UCSD-AML1 (cell line): Measurements from ENCODE around the gene SYNC.
"Not testable (repeated sequence)": the region's sequence is repeated elsewhere in the genome, so short reads cannot be mapped to it uniquely, and the experiment has no call there.

Experiments used
- DNase-seq: peaks from one replicate; lab custom pipeline; 2025; ENCODE audit not compliant: unreplicated experiment; lab: John Stamatoyannopoulos, UW

Gene SYNC

DNA sequence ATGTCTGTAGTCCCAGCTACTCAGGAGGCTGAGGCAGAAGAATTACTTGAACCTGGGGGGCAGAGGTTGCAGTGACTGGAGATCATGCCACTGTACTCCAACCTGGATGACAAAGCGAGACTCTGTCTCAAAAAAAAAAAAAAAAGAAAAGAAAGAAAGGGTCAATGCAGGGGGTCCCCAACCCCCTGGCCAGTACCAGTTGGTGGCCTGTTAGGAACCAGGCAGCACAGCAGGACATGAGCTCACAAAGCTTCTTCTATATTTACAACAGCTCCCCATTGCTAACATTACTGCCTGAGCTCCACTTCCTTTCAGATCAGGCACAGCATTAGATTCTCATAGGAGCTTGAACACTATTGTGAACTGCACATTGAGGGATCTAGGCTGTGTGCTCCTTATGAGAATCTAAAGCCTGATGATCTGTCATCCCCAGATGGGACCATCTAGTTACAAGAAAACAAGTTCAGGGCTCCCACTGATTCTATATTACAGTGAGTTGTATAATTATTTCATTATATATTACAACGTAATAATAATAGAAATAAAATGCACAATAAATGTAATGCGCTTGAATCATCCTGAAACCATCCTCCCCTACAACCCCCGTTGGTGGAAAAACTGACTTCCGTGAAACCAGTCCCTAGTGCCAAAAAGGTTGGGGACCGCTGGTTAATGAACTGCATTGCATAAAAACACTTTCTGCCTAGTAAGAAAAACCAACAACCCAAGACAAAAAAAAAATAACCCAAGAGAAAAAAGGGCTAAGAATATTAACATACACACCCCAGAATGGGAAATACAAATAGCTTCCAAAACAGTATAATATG is 55.0 kb downstream of the SYNC start:
- no peak for DNase-seq

DNA sequence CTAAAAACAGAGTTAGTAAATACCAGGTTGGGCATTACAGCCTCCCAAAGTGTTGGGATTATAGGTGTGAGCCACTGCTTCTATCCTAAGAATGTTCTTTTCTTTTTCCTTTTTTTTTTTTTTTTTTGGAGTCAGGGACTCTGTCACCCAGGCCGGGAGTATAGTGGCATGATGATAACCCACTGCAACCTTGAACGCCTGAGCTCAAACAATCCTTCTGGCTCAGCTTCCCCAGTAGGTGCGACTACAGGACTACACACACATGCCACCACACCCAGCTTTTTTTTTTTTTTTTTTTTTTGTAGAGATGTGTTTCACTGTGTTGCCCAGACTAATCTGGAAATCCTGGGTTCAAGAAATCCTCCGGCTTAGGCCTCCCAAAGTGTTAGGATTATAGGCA is 58.1 kb downstream of the SYNC start:
- DNase-seq = no peak

GRCh38 chr1:32642292-32642827 is 60.2 kb downstream of the SYNC start:
- not testable (repeated sequence) for DNase-seq

DNA sequence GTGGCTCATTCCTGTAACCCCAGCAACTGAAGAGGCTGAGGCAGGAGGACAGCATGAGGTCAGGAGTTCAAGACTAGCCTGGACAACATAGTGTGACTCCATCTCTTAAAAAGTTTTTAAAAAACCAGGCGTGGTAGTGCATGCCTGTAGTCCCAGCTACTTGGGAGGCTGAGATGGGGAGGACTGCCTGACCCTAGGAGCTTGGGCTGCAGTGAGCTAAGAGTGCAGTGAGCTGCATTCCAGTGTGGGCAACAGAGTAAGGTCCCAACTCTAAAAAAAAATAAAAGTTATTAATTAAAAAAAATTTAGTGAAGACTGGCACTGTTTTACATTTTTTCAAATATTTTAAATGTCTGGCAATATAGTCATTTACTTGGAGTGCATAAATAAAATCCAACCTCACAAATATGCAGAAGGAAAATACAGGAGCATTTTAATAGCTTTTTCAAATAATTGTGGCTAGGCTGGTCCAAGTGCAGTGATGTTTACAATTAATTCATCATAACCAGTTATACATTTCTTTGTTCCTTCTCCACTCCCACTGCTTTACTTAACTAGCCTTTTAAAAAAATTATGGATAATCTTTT is 63.0 kb downstream of the SYNC start:
- no peak for DNase-seq

DNA sequence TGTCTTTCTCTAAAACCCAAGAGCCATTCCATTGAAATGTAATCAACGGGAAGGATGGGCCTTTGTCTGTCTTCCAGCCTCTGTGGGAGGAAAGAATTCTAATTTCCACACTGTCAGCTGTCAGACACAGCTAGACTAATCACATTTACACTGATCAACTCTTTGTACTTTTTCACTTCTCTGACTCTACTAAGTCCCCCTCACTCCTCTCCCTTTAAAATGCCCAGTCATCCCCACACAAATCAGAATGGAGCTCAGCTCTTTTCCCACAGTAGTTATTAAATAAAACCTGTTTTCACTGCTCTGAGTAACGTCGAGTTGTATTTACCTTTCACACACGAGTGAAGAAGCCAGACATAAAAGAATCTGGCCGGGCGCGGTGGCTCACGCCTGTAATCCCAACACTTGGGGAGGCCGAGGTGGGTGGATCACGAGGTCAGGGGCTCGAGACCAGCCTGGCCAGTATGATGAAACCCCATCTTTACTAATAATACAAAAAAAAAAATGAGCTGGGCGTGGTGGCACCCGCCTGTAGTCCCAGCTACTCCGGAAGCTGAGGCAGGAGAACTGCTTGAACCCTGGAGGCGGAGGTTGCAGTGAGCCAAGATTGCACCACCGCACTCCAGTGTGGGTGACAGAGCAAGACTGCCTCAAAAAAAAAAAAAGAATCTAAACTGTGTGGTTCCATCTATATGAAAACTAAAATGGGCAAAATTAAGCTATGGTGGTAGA is 65.5 kb downstream of the SYNC start:
- DNase-seq = no peak

GRCh38 chr1:32635508-32636277 is 66.9 kb downstream of the SYNC start:
- no peak for DNase-seq

- DNase-seq = no peak
Observed at GRCh38 chr1:32632829-32633228, 69.7 kb downstream of the SYNC start.

DNA sequence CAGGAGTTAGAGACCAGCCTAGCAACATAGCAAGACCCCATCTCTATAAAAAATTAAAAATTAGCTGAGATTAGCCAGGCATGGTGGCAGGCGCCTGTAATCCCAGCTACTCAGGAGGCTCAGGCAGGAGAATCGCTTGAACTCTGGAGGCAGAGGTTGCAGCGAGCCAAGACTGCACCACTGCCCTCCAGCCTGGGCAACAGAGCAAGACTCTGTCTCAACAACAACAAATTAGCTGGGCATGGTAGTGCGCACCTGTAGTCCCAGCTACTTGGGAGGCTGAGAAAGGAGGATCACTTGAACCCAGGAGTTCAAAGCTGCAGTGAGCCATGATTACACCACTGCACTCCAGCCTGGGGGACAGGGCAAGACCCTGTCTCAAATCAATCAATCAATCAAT is 72.4 kb downstream of the SYNC start:
- DNase-seq = not testable (repeated sequence)
